WTC11 (cell line): Measurements from ENCODE around the gene HPSE2. TPM values are rescaled to one million over a fixed set of nuclear protein-coding genes. Genes with fewer than 3 reads are reported as not detected.
A peak's percentile ranks its signal among the peaks of the same experiment; 100 is the strongest.

ENCODE experiments used
- ATAC-seq: fragments of 200-7000 bp; cut with Tn5 transposase; 2 replicates; pipeline ENCODE4 v1.10.0; 2021; ENCODE audit warnings: mild to moderate bottlenecking, moderate library complexity
- CTCF ChIA-PET: fragments of 300-600 bp; sonication (Branson Sonifier 250); formaldehyde crosslinking; loops from one replicate; lab custom pipeline; 2021; ENCODE audit warnings: antibody characterized with exemption; lab: Charles Lee
- POLR2A ChIA-PET: fragments of 350-600 bp; sonication (Branson Sonifier 250); formaldehyde crosslinking; loops from one replicate; lab custom pipeline; 2021; ENCODE audit warnings: antibody characterized with exemption; lab: Charles Lee
- DNase-seq: peaks from one replicate; pipeline ENCODE4 v3.0.0; 2021; ENCODE audit warnings: low spot score
- H3K27ac Mint-ChIP-seq: 2 replicates; pipeline ENCODE4 v1.8.0; 2021; ENCODE audit warnings: mixed read lengths
- H3K27me3 Mint-ChIP-seq: 2 replicates; pipeline ENCODE4 v1.8.0; 2021; ENCODE audit warnings: low read depth, mild to moderate bottlenecking, moderate library complexity, mixed read lengths
- H3K36me3 Mint-ChIP-seq: 2 replicates; pipeline ENCODE4 v1.8.0; 2021; ENCODE audit warnings: mixed read lengths
- H3K4me1 Mint-ChIP-seq: 2 replicates; pipeline ENCODE4 v1.8.0; 2022; ENCODE audit warnings: mixed read lengths
- H3K4me3 Mint-ChIP-seq: 2 replicates; pipeline ENCODE4 v1.8.0; 2021; ENCODE audit warnings: mild to moderate bottlenecking, moderate library complexity, mixed read lengths
- H3K9me3 Mint-ChIP-seq: 2 replicates; pipeline ENCODE4 v1.8.0; 2021; ENCODE audit warnings: mixed read lengths
- EMX1 ChIP-seq: fragments of 250-450 bp; sonication (Bioruptor Pico); IDR thresholded peaks from 2 replicates; pipeline ENCODE4 v1.8.0; 2021; ENCODE audit warnings: mild to moderate bottlenecking
- FOXJ3 ChIP-seq: sonication (generic); formaldehyde crosslinking; IDR thresholded peaks from 2 replicates; pipeline ENCODE4 v1.9.0; 2021; ENCODE audit warnings: missing genetic modification reagents, mild to moderate bottlenecking, borderline replicate concordance
- GTF2I ChIP-seq: fragments of 250-450 bp; sonication (Bioruptor Pico); conservative IDR thresholded peaks from 2 replicates; pipeline ENCODE4 v1.4.0; 2021; ENCODE audit warnings: mild to moderate bottlenecking
- HMGA2 ChIP-seq: fragments of 250-450 bp; sonication (Bioruptor Pico); IDR thresholded peaks from 2 replicates; pipeline ENCODE4 v1.4.0; 2021; ENCODE audit warnings: mild to moderate bottlenecking, moderate library complexity
- NFE2L1 ChIP-seq: sonication (generic); formaldehyde crosslinking; IDR thresholded peaks from 2 replicates; pipeline ENCODE4 v1.8.1; 2023; ENCODE audit warnings: missing genetic modification reagents
- PRRX2 ChIP-seq: fragments of 250-450 bp; sonication (Bioruptor Pico); IDR thresholded peaks from 2 replicates; pipeline ENCODE4 v1.8.0; 2021; ENCODE audit warnings: mild to moderate bottlenecking
- SMAD3 ChIP-seq: sonication (generic); formaldehyde crosslinking; IDR thresholded peaks from 2 replicates; pipeline ENCODE4 v1.8.0; 2022; ENCODE audit warnings: missing genetic modification reagents, mild to moderate bottlenecking, borderline replicate concordance
- SP1 ChIP-seq: sonication (generic); formaldehyde crosslinking; conservative IDR thresholded peaks from 2 replicates; pipeline ENCODE4 v1.8.1; 2022; ENCODE audit warnings: missing genetic modification reagents
- TEAD1 ChIP-seq: sonication (generic); formaldehyde crosslinking; IDR thresholded peaks from 2 replicates; pipeline ENCODE4 v1.8.0; 2022; ENCODE audit warnings: mild to moderate bottlenecking, missing genetic modification reagents
- ZBTB21 ChIP-seq: sonication (generic); formaldehyde crosslinking; IDR thresholded peaks from 2 replicates; pipeline ENCODE4 v1.8.1; 2023; ENCODE audit warnings: mild to moderate bottlenecking, missing genetic modification reagents, borderline replicate concordance
- ZNF138 ChIP-seq: sonication (generic); formaldehyde crosslinking; conservative IDR thresholded peaks from 2 replicates; pipeline ENCODE4 v1.8.1; 2022; ENCODE audit warnings: mild to moderate bottlenecking, moderate library complexity, missing genetic modification reagents
- total RNA-seq: library from RNA; stranded (reverse); gene quantifications from 3 replicates; pipeline ENCODE4 v1.2.3, GENCODE V29; 2021
- TF ChIP-seq, protein P1 (sequence below): sonication (generic); formaldehyde crosslinking; IDR thresholded peaks from 2 replicates; pipeline ENCODE4 v1.8.0; 2022; ENCODE audit warnings: mild to moderate bottlenecking, missing genetic modification reagents
- TF ChIP-seq, protein P2 (sequence below): sonication (generic); formaldehyde crosslinking; IDR thresholded peaks from 2 replicates; pipeline ENCODE4 v1.8.0; 2022; ENCODE audit warnings: mild to moderate bottlenecking, missing genetic modification reagents
- TF ChIP-seq, protein P3 (sequence below): sonication (generic); formaldehyde crosslinking; IDR thresholded peaks from 2 replicates; pipeline ENCODE4 v1.8.1; 2023; ENCODE audit warnings: mild to moderate bottlenecking, moderate library complexity, missing genetic modification reagents
- TF ChIP-seq, protein P4 (sequence below): sonication (generic); formaldehyde crosslinking; IDR thresholded peaks from 2 replicates; pipeline ENCODE4 v1.8.1; 2022; ENCODE audit warnings: missing genetic modification reagents, borderline replicate concordance
- TF ChIP-seq, protein P5 (sequence below): sonication (generic); formaldehyde crosslinking; IDR thresholded peaks from 2 replicates; pipeline ENCODE4 v1.8.0; 2023; ENCODE audit warnings: mild to moderate bottlenecking, missing genetic modification reagents
- TF ChIP-seq, protein P6 (sequence below): sonication (generic); formaldehyde crosslinking; IDR thresholded peaks from 2 replicates; pipeline ENCODE4 v1.8.0; 2022; ENCODE audit warnings: mild to moderate bottlenecking, missing genetic modification reagents

Gene HPSE2
- total RNA-seq, 1 experiment from 2014 or later, result 0.66 TPM

DNA sequence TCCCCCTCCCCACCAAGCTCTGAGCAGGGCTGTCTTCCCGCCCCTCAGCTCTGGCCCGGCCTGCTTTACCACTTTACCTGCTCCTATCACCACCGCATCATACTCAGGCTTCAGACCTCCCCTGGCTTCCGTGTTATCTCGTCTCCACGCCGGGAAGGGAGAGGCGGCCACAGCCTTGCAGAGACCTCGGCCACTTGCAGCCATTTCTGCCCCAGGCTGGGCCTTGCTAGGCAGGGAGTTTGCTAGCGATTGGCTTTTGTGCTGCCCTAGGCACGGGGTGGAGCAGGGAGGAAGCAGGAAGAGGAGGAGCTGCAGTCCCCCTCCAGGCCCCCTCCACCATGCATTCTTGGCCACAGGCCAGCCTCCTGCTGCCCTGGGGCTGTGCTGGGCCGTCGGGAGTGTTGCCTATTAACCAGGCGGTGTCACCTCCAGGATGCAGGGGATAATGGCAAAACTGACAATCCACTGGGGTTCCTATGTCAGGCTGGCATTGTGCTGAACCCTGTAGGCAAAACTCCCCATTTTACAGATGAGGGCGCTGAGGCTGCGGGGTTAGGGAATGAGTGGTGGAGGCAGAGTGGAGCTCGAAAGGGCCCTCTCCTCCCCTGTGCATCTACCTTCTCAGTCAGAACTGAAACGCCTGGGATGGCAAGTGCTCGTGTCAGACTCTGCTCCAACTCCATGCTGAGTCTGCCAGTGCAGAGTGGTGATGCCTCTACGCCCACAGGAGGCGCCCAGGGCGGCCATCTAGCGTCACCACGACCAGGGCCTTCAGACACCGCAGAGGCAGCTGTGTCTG lies 820.5 kb downstream of the HPSE2 start, which contains the start of gene PYROXD2:
Gene PYROXD2 (minus strand): TSS at position 251 of the 799 bp plus-strand sequence. CDS start 47 bp downstream, at position 204.
- Mint-ChIP-seq H3K27me3 (no peaks in the 10 kb centered on the region), H3K36me3 (peaks cover 3% of the 10 kb centered on the region; the same call in 1 of the 2 replicates), H3K9me3 (no peaks in the 10 kb centered on the region), H3K27ac (peak within 1 kb of the TSS; percentile 92), H3K4me3 (peak within 1 kb of the TSS; percentile 83), H3K4me1 (peaks cover 15% of the 10 kb centered on the region)
- ChIA-PET POLR2A (interaction anchor here (0.8 to 1.1 kb wide), 2 partner anchors 9 to 213 kb away, joined by 3 read pairs; no protein-coding TSS in a partner anchor), CTCF (interaction anchor here (1.2 to 2.8 kb wide), 6 partner anchors 8 to 106 kb away, joined by 3 to 23 read pairs (median 12); no protein-coding TSS in a partner anchor)
- ATAC-seq (peak; percentile 95), DNase-seq (peak; percentile 78)
- TF ChIP-seq TEAD1 (CRISPR knock-in tag) (peak; percentile 86; the same call in 1 of the 2 replicates), ZBTB21 (CRISPR knock-in tag) (0 out of 2 replicates have a peak, but pooled peaks have one; percentile 15), GTF2I (CRISPR knock-in tag) (0 out of 2 replicates have a peak, but pooled peaks have one; percentile 61), PRRX2 (CRISPR knock-in tag) (no peak), ZNF138 (CRISPR knock-in tag) (no peak), SP1 (CRISPR knock-in tag) (peak; percentile 60; the same call in 1 of the 2 replicates), SMAD3 (peak; percentile 57; the same call in 1 of the 2 replicates), FOXJ3 (no peak)
- TF ChIP-seq, protein P1, sequence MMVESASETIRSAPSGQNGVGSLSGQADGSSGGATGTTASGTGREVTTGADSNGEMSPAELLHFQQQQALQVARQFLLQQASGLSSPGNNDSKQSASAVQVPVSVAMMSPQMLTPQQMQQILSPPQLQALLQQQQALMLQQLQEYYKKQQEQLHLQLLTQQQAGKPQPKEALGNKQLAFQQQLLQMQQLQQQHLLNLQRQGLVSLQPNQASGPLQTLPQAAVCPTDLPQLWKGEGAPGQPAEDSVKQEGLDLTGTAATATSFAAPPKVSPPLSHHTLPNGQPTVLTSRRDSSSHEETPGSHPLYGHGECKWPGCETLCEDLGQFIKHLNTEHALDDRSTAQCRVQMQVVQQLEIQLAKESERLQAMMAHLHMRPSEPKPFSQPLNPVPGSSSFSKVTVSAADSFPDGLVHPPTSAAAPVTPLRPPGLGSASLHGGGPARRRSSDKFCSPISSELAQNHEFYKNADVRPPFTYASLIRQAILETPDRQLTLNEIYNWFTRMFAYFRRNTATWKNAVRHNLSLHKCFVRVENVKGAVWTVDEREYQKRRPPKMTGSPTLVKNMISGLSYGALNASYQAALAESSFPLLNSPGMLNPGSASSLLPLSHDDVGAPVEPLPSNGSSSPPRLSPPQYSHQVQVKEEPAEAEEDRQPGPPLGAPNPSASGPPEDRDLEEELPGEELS (CRISPR knock-in tag), result 0 out of 2 replicates have a peak, but pooled peaks have one; percentile 46
- TF ChIP-seq, protein P2, sequence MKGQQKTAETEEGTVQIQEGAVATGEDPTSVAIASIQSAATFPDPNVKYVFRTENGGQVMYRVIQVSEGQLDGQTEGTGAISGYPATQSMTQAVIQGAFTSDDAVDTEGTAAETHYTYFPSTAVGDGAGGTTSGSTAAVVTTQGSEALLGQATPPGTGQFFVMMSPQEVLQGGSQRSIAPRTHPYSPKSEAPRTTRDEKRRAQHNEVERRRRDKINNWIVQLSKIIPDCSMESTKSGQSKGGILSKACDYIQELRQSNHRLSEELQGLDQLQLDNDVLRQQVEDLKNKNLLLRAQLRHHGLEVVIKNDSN, result no peak

DNA sequence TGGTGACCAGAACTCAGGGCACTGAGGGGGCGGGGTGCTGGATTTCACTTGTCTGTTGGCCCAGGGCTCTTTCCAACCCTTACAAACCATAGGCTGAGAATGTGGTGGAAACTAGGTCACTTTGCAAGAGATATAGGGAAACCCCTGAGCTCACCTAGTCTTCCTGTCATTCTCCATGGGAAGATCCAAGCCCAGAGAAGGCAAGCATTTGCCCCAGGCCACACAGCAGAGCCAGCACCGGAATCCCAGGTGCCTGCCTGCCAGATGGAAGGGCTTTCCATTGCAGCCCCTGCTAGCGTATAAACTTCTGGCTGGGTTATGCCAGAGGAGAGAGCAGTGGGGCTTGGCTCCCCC lies 821.1 kb downstream of the HPSE2 start:
- no peak overlapping the region for H3K27ac Mint-ChIP-seq
- peaks cover 17% of the 10 kb centered on the region for H3K4me1 Mint-ChIP-seq
- no peak for DNase-seq
- no peaks in the 10 kb centered on the region for H3K27me3 Mint-ChIP-seq
- H3K9me3 Mint-ChIP-seq, result no peaks in the 10 kb centered on the region
- no peak for ATAC-seq
- POLR2A ChIA-PET, result interaction anchor here (1.1 kb wide), 1 partner anchor 9 kb away, joined by 3 read pairs; no protein-coding TSS in a partner anchor
- H3K4me3 Mint-ChIP-seq, result peak overlapping the region; percentile 83
- peaks cover under 1% of the 10 kb centered on the region; the same call in 1 of the 2 replicates for H3K36me3 Mint-ChIP-seq
- CTCF ChIA-PET, result interaction anchor here (1.5 to 2.8 kb wide), 5 partner anchors 8 to 105 kb away, joined by 4 to 23 read pairs (median 19); no protein-coding TSS in a partner anchor
- TF ChIP-seq, protein P3, sequence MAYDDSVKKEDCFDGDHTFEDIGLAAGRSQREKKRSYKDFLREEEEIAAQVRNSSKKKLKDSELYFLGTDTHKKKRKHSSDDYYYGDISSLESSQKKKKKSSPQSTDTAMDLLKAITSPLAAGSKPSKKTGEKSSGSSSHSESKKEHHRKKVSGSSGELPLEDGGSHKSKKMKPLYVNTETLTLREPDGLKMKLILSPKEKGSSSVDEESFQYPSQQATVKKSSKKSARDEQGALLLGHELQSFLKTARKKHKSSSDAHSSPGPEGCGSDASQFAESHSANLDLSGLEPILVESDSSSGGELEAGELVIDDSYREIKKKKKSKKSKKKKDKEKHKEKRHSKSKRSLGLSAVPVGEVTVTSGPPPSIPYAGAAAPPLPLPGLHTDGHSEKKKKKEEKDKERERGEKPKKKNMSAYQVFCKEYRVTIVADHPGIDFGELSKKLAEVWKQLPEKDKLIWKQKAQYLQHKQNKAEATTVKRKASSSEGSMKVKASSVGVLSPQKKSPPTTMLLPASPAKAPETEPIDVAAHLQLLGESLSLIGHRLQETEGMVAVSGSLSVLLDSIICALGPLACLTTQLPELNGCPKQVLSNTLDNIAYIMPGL (CRISPR knock-in tag), result 0 out of 2 replicates have a peak, but pooled peaks have one; percentile 39
- TF ChIP-seq EMX1 (CRISPR knock-in tag), result no peak
- TF ChIP-seq, all 79 proteins: peak for 1

DNA sequence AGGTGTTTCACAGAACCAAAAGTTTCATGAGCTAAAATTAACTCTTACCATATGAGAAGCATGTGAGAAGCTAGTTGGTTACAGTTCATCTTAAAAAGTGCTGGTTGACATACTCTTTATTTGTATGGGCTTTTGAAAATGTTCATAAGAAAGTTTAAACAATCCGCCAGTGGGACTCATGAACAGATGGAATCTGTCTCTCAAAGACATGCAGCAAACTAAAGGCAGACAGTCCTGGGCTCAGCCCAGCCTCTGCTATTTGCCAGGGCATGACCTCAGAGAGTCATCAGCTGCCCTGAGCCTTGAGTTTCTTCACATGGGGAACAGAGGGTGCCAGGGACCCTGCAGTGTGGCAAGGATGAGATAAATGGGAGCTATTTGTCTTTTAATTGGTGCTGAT lies 823.9 kb downstream of the HPSE2 start:
- Mint-ChIP-seq H3K9me3 (no peaks in the 10 kb centered on the region), H3K4me1 (peaks cover 17% of the 10 kb centered on the region), H3K36me3 (no peaks in the 10 kb centered on the region), H3K4me3 (no peak overlapping the region), H3K27ac (0 out of 2 replicates have a peak overlapping the region, but pooled peaks have one; percentile 20), H3K27me3 (no peaks in the 10 kb centered on the region)
- ATAC-seq (no peak), DNase-seq (no peak)
- TF ChIP-seq, protein P4, sequence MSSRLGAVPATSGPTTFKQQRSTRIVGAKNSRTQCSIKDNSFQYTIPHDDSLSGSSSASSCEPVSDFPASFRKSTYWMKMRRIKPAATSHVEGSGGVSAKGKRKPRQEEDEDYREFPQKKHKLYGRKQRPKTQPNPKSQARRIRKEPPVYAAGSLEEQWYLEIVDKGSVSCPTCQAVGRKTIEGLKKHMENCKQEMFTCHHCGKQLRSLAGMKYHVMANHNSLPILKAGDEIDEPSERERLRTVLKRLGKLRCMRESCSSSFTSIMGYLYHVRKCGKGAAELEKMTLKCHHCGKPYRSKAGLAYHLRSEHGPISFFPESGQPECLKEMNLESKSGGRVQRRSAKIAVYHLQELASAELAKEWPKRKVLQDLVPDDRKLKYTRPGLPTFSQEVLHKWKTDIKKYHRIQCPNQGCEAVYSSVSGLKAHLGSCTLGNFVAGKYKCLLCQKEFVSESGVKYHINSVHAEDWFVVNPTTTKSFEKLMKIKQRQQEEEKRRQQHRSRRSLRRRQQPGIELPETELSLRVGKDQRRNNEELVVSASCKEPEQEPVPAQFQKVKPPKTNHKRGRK, result no peak
- TF ChIP-seq FOXJ3 (no peak), NFE2L1 (CRISPR knock-in tag) (no peak), HMGA2 (CRISPR knock-in tag) (no peak)
- TF ChIP-seq, protein P2, result no peak
- TF ChIP-seq, protein P5, sequence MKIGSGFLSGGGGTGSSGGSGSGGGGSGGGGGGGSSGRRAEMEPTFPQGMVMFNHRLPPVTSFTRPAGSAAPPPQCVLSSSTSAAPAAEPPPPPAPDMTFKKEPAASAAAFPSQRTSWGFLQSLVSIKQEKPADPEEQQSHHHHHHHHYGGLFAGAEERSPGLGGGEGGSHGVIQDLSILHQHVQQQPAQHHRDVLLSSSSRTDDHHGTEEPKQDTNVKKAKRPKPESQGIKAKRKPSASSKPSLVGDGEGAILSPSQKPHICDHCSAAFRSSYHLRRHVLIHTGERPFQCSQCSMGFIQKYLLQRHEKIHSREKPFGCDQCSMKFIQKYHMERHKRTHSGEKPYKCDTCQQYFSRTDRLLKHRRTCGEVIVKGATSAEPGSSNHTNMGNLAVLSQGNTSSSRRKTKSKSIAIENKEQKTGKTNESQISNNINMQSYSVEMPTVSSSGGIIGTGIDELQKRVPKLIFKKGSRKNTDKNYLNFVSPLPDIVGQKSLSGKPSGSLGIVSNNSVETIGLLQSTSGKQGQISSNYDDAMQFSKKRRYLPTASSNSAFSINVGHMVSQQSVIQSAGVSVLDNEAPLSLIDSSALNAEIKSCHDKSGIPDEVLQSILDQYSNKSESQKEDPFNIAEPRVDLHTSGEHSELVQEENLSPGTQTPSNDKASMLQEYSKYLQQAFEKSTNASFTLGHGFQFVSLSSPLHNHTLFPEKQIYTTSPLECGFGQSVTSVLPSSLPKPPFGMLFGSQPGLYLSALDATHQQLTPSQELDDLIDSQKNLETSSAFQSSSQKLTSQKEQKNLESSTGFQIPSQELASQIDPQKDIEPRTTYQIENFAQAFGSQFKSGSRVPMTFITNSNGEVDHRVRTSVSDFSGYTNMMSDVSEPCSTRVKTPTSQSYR (CRISPR knock-in tag), result no peak
- TF ChIP-seq, protein P6, sequence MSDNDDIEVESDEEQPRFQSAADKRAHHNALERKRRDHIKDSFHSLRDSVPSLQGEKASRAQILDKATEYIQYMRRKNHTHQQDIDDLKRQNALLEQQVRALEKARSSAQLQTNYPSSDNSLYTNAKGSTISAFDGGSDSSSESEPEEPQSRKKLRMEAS, result no peak
- CTCF ChIA-PET, result interaction anchor here (0.7 to 1.6 kb wide), 4 partner anchors 12 to 1331 kb away, joined by 3 to 7 read pairs (median 4); no protein-coding TSS in a partner anchor
- POLR2A ChIA-PET, result no interaction called here
